Karpas-422 (cell line): ENCODE results near the gene SDK1. TPM values are rescaled to one million over a fixed set of nuclear protein-coding genes. Genes with fewer than 3 reads are reported as not detected.
"Not testable (repeated sequence)": the region's sequence is repeated elsewhere in the genome, so short reads cannot be mapped to it uniquely, and the experiment has no call there.

Experiments used
- DNase-seq: peaks from one replicate; pipeline ENCODE4 v3.0.0-alpha.2; 2015
- H2AFZ ChIP-seq: fragments of 200-600 bp; sonication (generic); 2 replicates; pipeline ENCODE4 v1.6.1; 2014; ENCODE audit warnings: antibody characterized with exemption, low read length, mixed read lengths
- H3K27ac ChIP-seq: fragments of 200-600 bp; sonication (generic); 2 replicates; pipeline ENCODE4 v1.5.1; 2014; ENCODE audit warnings: mild to moderate bottlenecking, low read length, moderate library complexity
- H3K27me3 ChIP-seq: fragments of 200-600 bp; sonication (generic); 2 replicates; pipeline ENCODE4 v1.6.1; 2014; ENCODE audit warnings: low read length, mixed read lengths
- H3K36me3 ChIP-seq: fragments of 200-600 bp; sonication (generic); 2 replicates; pipeline ENCODE4 v1.6.1; 2014; ENCODE audit warnings: low read length, mixed read lengths; ENCODE audit not compliant: insufficient read depth
- H3K4me1 ChIP-seq: fragments of 200-600 bp; sonication (generic); 2 replicates; pipeline ENCODE4 v1.6.1; 2014; ENCODE audit warnings: mild to moderate bottlenecking, low read length, mixed read lengths
- H3K4me2 ChIP-seq: fragments of 200-600 bp; sonication (generic); 2 replicates; pipeline ENCODE4 v1.6.1; 2014; ENCODE audit warnings: low read length, low read depth, mild to moderate bottlenecking; ENCODE audit not compliant: poor library complexity, severe bottlenecking
- H3K4me3 ChIP-seq: fragments of 200-600 bp; sonication (generic); 2 replicates; pipeline ENCODE4 v1.5.1; 2014; ENCODE audit warnings: mild to moderate bottlenecking, antibody characterized with exemption, low read length, mixed read lengths
- H3K79me2 ChIP-seq: fragments of 200-600 bp; sonication (generic); 2 replicates; pipeline ENCODE4 v1.6.1; 2014; ENCODE audit warnings: mild to moderate bottlenecking, low read length, mixed read lengths
- H3K9ac ChIP-seq: fragments of 200-600 bp; sonication (generic); 2 replicates; pipeline ENCODE4 v1.6.0; 2014; ENCODE audit warnings: low read length
- H3K9me2 ChIP-seq: fragments of 200-600 bp; sonication (generic), shearing (Covaris generic); replicated peaks from 2 replicates; pipeline ENCODE4 v1.6.0; 2014; ENCODE audit warnings: mild to moderate bottlenecking, low read length, moderate library complexity; ENCODE audit not compliant: insufficient read depth
- H3K9me3 ChIP-seq: fragments of 300-700, 200-600 bp; sonication (generic); 2 replicates; pipeline ENCODE4 v1.6.1; 2014; ENCODE audit warnings: low read length, mixed read lengths
- H4K20me1 ChIP-seq: fragments of 200-600 bp; sonication (generic); 2 replicates; pipeline ENCODE4 v1.6.1; 2014; ENCODE audit warnings: mild to moderate bottlenecking, antibody characterized with exemption, low read length, low read depth; ENCODE audit not compliant: insufficient read depth
- total RNA-seq: library from RNA; depleted of rRNA; stranded (reverse); fragments of >200 nt; shearing (Covaris generic); gene quantifications from 2 replicates; pipeline ENCODE4 v1.2.3, GENCODE V29; 2014; ENCODE audit warnings: low replicate concordance

SDK1 gene
- total RNA-seq, 1 experiment from 2014 or later, result not detected

- Histone ChIP-seq H3K27ac (no peak overlapping the region), H3K9me3 (peaks cover 8% of the 10 kb centered on the region; the same call in 1 of the 2 replicates), H3K9ac (no peak overlapping the region), H3K9me2 (no peaks in the 10 kb centered on the region), H3K4me2 (no peak overlapping the region), H3K4me1 (no peaks in the 10 kb centered on the region), H3K36me3 (no peaks in the 10 kb centered on the region), H4K20me1 (no peaks in the 10 kb centered on the region), H3K27me3 (no peaks in the 10 kb centered on the region), H2AFZ (no peak overlapping the region), H3K4me3 (no peak overlapping the region), H3K79me2 (no peaks in the 10 kb centered on the region)
- no peak for DNase-seq
Measured at GRCh38 chr7:4257146-4258111, 956.4 kb downstream of the SDK1 start.

GRCh38 chr7:4260116-4260515, 959.1 kb downstream of the SDK1 start:
- not testable (repeated sequence) for DNase-seq, H3K4me3 ChIP-seq, H3K9me2 ChIP-seq, H3K36me3 ChIP-seq, H3K4me1 ChIP-seq, H3K9ac ChIP-seq, H2AFZ ChIP-seq, H3K27ac ChIP-seq, H3K27me3 ChIP-seq, H3K9me3 ChIP-seq, H4K20me1 ChIP-seq, H3K79me2 ChIP-seq, H3K4me2 ChIP-seq

DNA sequence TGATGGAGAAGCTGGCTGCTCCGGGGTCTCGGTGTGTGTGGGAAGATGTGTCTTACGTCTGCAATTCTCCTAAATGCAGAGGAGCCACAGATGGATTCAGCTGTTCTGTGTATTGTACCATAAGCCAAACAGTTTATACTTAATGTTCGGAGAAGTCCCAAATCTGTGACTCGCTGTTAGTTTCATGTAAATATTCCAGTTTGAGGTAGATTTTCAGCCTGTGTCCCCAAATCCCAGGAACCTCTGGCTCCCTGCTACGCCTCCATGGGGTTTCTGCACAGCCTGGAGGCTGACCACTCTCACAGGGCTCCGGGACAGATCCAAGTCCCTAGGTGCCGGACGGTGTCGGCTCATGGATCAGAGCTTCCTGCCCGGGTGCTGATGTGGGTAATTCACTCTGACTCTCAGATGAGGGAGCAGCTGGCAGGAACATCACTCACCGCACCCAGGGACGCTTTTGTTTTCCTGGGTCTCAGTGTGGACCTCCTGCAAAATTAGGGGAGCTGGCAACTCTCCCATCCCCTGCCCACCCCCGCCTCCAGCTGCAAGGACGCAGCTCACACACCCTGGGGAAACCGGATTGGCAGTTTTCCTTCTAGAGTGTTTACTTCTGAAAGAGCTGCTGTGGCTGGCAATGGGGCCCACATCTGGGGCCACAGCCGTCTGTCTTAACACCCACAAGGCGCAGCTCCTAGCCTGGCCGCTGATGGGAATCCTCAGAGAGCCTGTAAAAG, 960.0 kb downstream of the SDK1 start:
- H3K36me3 ChIP-seq, result no peaks in the 10 kb centered on the region
- DNase-seq, result no peak
- no peaks in the 10 kb centered on the region for H3K27me3 ChIP-seq
- no peaks in the 10 kb centered on the region for H3K4me1 ChIP-seq
- no peaks in the 10 kb centered on the region; the same call in 1 of the 2 replicates for H3K9me3 ChIP-seq
- H3K4me3 ChIP-seq, result no peak overlapping the region
- H3K27ac ChIP-seq, result no peak overlapping the region
- H4K20me1 ChIP-seq, result no peaks in the 10 kb centered on the region
- no peak overlapping the region for H3K4me2 ChIP-seq
- H2AFZ ChIP-seq, result no peak overlapping the region
- H3K79me2 ChIP-seq, result no peaks in the 10 kb centered on the region
- H3K9ac ChIP-seq, result no peak overlapping the region
- H3K9me2 ChIP-seq, result no peaks in the 10 kb centered on the region

- DNase-seq, result no peak
- H4K20me1 ChIP-seq, result no peaks in the 10 kb centered on the region
- H2AFZ ChIP-seq, result no peak overlapping the region
Measured at GRCh38 chr7:4261601-4261960, 960.5 kb downstream of the SDK1 start.

GRCh38 chr7:4264206-4264605, 963.2 kb downstream of the SDK1 start:
- H3K4me1 ChIP-seq, H3K4me2 ChIP-seq, H3K9me2 ChIP-seq, DNase-seq, H3K27me3 ChIP-seq, H3K36me3 ChIP-seq, H2AFZ ChIP-seq, H3K27ac ChIP-seq, H3K4me3 ChIP-seq, H4K20me1 ChIP-seq, H3K9me3 ChIP-seq, H3K9ac ChIP-seq, H3K79me2 ChIP-seq: not testable (repeated sequence)

More at GRCh38 chr7:4261601-4261960, 960.5 kb downstream of the SDK1 start:
- Histone ChIP-seq H3K27ac (no peak overlapping the region), H3K27me3 (no peaks in the 10 kb centered on the region), H3K9me2 (no peaks in the 10 kb centered on the region), H3K9ac (no peak overlapping the region), H3K79me2 (no peaks in the 10 kb centered on the region), H3K9me3 (no peaks in the 10 kb centered on the region; the same call in 1 of the 2 replicates), H3K4me2 (no peak overlapping the region), H3K36me3 (no peaks in the 10 kb centered on the region), H3K4me3 (no peak overlapping the region), H3K4me1 (no peaks in the 10 kb centered on the region)

DNA sequence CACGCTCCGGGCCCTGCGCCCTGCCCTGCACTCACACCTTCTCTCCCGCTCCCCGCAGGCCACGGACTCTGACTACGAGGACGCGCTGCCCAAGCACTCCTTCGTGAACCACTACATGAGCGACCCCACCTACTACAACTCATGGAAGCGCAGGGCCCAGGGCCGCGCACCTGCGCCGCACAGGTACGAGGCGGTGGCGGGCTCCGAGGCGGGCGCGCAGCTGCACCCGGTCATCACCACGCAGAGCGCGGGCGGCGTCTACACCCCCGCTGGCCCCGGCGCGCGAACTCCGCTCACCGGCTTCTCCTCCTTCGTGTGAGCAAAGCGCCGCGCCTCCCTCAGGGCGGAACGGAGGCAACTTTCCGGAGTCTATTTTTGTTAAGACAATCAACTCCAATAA, 964.0 kb downstream of the SDK1 start:
- H3K9me2 ChIP-seq, result no peaks in the 10 kb centered on the region
- DNase-seq, result no peak
- no peak overlapping the region for H3K4me3 ChIP-seq
- no peaks in the 10 kb centered on the region for H3K27me3 ChIP-seq
- no peaks in the 10 kb centered on the region for H3K79me2 ChIP-seq
- H3K4me2 ChIP-seq, result no peak overlapping the region
- H3K27ac ChIP-seq, result no peak overlapping the region
- no peak overlapping the region for H3K9ac ChIP-seq
- no peaks in the 10 kb centered on the region for H3K4me1 ChIP-seq
- H2AFZ ChIP-seq, result no peak overlapping the region
- no peaks in the 10 kb centered on the region for H3K9me3 ChIP-seq
- no peaks in the 10 kb centered on the region for H3K36me3 ChIP-seq
- no peaks in the 10 kb centered on the region for H4K20me1 ChIP-seq

DNA sequence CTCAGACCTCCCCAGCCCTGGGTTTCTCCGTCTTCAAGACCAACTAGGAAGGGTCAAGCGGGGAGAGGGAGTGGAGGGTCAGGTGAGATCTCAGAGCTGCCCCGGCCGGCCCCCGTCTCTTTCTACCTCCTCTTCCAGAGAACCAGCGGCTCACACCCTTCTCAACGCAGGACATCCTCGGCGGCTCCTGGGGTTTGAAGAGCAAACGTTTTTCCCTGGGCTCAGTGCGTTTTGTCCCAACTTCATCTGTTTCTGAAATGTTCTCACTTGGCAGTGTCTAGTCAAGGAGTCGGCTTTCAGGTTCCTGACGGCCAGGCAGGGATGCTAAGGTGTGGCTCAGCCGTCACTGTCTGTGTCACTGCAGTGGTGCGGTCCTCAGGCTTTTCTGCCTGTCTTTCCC, 964.6 kb downstream of the SDK1 start:
- Histone ChIP-seq H4K20me1 (no peaks in the 10 kb centered on the region), H3K79me2 (no peaks in the 10 kb centered on the region), H2AFZ (no peak overlapping the region), H3K27ac (no peak overlapping the region), H3K27me3 (no peaks in the 10 kb centered on the region), H3K4me1 (no peaks in the 10 kb centered on the region), H3K36me3 (no peaks in the 10 kb centered on the region), H3K4me2 (no peak overlapping the region), H3K9me3 (no peaks in the 10 kb centered on the region), H3K4me3 (no peak overlapping the region), H3K9ac (no peak overlapping the region), H3K9me2 (no peaks in the 10 kb centered on the region)
- DNase-seq, result no peak

DNA sequence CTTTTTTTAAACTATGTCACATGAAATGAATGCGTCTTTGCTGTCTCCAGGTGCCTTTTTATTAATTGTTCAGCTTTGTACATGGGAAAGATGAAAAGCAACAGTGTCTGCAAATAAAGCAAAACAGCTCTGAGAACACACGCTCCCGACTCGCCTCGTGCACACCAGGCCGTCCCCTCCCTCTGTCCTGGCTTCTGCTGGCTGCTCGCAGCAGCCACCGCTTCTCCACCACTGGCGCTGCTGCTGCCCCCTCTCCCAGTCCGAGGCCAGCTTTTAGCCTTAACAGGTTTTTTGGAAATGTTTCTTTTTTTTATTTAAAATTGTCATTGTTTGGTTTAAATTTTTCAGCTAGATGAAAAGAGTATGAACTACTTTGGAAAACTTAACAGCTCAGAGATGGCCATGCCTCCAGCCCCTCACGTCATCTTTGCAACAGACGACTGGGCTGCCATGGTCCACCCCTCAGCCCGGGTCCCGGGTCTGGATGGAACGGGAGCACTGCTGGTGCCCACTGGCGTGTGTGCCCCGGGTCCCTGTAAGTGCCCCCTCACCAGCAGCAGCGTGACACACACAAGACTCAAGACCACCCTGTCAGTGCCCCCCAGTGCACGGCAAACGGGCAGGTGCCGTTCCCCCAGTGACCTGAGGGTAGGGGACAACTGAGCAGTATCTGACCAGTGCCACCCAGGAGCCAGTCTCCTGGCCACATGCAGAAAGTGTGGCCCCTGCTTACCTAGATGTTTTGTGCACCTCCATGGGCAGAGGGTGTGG, 965.4 kb downstream of the SDK1 start:
- no peak overlapping the region for H3K27ac ChIP-seq

More for the DNA sequence above, 965.4 kb downstream of the SDK1 start:
- Histone ChIP-seq H4K20me1 (no peaks in the 10 kb centered on the region), H3K36me3 (no peaks in the 10 kb centered on the region), H3K4me3 (no peak overlapping the region), H3K79me2 (no peaks in the 10 kb centered on the region), H3K9me3 (no peaks in the 10 kb centered on the region), H2AFZ (no peak overlapping the region), H3K9ac (no peak overlapping the region), H3K27me3 (no peaks in the 10 kb centered on the region), H3K4me2 (no peak overlapping the region), H3K4me1 (no peaks in the 10 kb centered on the region), H3K9me2 (no peaks in the 10 kb centered on the region)
- DNase-seq, result no peak
